ENCODE results near the gene IFT88. TPM values are rescaled to one million over a fixed set of nuclear protein-coding genes. Genes with fewer than 3 reads are reported as not detected.

Gene IFT88
- total RNA-seq, 1 experiment from 2014 or later, result 12.1 TPM

DNA sequence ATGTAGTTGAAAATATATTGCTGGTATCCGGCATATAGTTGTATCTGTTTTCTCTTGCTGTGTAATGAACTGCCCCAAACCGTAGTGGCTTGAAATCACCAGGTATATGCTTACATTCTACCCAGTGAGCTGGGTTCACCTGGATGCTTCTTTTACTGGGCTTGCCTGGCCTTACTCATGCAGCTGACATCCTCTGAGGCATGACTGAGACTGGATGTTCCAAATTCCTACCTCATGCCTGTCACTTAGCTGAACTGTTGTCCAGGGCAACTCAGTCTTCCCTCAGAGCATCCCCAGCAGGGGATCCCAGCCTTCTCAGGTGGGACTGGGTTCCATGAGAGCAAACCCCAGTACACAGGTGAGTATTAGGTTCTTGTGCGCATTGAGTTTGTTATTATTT lies 66.8 kb downstream of the IFT88 start:
- ChIA-PET CTCF (no interaction called here), POLR2A (no interaction called here)
- Histone ChIP-seq H3K27me3 (replicated peaks; ENCODE audit: control insufficient read depth, insufficient read depth, low read length) (no peaks in the 10 kb centered on the region), H3K4me3 (ENCODE audit: low read depth, low read length) (no peak overlapping the region), H3K4me1 (no peaks in the 10 kb centered on the region), H3K36me3 (ENCODE audit: control insufficient read depth, insufficient read depth, low read length) (no peaks in the 10 kb centered on the region), H3K9me3 (no peaks in the 10 kb centered on the region)
- no TSS peak for BruUV-seq (replicated peaks)
- no peaks in the 10 kb centered on the region for H3K36me3 Mint-ChIP-seq (ENCODE audit: insufficient read depth, unreplicated experiment)
- H3K4me3 Mint-ChIP-seq (ENCODE audit: unreplicated experiment), result no peak overlapping the region
- no peaks in the 10 kb centered on the region for H3K4me1 Mint-ChIP-seq (ENCODE audit: low read depth, unreplicated experiment)
- TF ChIP-seq, protein P1, sequence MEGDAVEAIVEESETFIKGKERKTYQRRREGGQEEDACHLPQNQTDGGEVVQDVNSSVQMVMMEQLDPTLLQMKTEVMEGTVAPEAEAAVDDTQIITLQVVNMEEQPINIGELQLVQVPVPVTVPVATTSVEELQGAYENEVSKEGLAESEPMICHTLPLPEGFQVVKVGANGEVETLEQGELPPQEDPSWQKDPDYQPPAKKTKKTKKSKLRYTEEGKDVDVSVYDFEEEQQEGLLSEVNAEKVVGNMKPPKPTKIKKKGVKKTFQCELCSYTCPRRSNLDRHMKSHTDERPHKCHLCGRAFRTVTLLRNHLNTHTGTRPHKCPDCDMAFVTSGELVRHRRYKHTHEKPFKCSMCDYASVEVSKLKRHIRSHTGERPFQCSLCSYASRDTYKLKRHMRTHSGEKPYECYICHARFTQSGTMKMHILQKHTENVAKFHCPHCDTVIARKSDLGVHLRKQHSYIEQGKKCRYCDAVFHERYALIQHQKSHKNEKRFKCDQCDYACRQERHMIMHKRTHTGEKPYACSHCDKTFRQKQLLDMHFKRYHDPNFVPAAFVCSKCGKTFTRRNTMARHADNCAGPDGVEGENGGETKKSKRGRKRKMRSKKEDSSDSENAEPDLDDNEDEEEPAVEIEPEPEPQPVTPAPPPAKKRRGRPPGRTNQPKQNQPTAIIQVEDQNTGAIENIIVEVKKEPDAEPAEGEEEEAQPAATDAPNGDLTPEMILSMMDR (IDR thresholded peaks at IDR 0.05; ENCODE audit: insufficient read depth in 1 of 2, low read depth in 1 of 2, low read length in 1 of 2, severe bottlenecking in 1 of 2, unreplicated experiment in 1 of 2), result no peak
- H3K27ac Mint-ChIP-seq (ENCODE audit: unreplicated experiment), result no peak overlapping the region
- H3K27me3 Mint-ChIP-seq (ENCODE audit: insufficient read depth, unreplicated experiment), result no peaks in the 10 kb centered on the region
- no peaks in the 10 kb centered on the region for H3K9me3 Mint-ChIP-seq (ENCODE audit: unreplicated experiment)
- no peak for DNase-seq
- intact Hi-C loops (cut with micrococcal nuclease; ENCODE audit: unreplicated experiment), result no loop called here

DNA sequence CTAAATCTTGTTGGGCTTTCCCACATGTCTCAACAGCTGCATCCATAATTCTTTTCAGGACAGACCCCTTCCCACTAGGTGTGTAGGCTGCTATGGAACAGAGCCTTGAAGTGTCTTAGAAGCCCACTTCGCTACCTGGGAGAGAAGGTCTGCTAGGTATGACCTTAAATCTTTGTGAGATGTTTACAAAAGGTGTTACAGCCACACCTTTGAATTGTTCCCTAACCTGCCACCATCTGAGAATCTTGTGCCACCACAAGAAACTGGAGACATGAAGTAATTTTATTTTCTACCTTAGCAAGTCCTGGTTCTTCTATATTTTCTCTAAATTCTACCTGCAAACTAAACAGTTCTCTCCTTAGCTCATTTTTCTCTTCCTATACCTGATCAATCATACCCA lies 69.1 kb downstream of the IFT88 start:
- H3K27me3 ChIP-seq (replicated peaks; ENCODE audit: control insufficient read depth, insufficient read depth, low read length), result no peaks in the 10 kb centered on the region
- Mint-ChIP-seq H3K27ac (ENCODE audit: unreplicated experiment) (no peak overlapping the region), H3K27me3 (ENCODE audit: insufficient read depth, unreplicated experiment) (no peaks in the 10 kb centered on the region), H3K36me3 (ENCODE audit: insufficient read depth, unreplicated experiment) (no peaks in the 10 kb centered on the region), H3K4me3 (ENCODE audit: unreplicated experiment) (no peak overlapping the region), H3K9me3 (ENCODE audit: unreplicated experiment) (no peaks in the 10 kb centered on the region), H3K4me1 (ENCODE audit: low read depth, unreplicated experiment) (no peaks in the 10 kb centered on the region)
- no peaks in the 10 kb centered on the region for H3K36me3 ChIP-seq (ENCODE audit: control insufficient read depth, insufficient read depth, low read length)
- ChIA-PET POLR2A (no interaction called here), CTCF (no interaction called here)
- no peak overlapping the region for H3K4me3 ChIP-seq (ENCODE audit: low read depth, low read length)
- TF ChIP-seq, protein P1 (IDR thresholded peaks at IDR 0.05; ENCODE audit: insufficient read depth in 1 of 2, low read depth in 1 of 2, low read length in 1 of 2, severe bottlenecking in 1 of 2, unreplicated experiment in 1 of 2), result no peak
- intact Hi-C loops (cut with micrococcal nuclease; ENCODE audit: unreplicated experiment), result no loop called here
- no peak for DNase-seq
- no peaks in the 10 kb centered on the region for H3K4me1 ChIP-seq
- BruUV-seq (replicated peaks), result no TSS peak
- no peaks in the 10 kb centered on the region for H3K9me3 ChIP-seq

DNA sequence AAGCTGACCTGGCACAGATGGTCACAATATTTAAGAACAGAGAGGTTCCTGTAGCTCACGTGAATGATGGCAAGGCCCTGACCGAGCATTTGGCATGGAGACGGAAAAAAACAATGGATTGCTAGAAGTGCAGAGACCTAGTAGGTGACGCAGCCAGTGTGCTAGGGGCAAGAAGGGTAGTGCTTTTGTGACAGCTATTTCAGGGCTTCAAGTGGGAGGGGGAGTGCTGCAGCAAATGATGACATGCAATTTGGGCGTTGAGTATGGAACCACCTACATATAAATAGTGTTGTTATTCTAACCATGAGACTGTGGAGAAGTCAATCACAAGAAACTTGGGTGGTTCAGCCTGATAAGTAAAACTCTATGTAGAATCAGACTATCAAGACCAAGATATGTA lies 70.9 kb downstream of the IFT88 start:
- Mint-ChIP-seq H3K27me3 (ENCODE audit: insufficient read depth, unreplicated experiment) (no peaks in the 10 kb centered on the region), H3K36me3 (ENCODE audit: insufficient read depth, unreplicated experiment) (no peaks in the 10 kb centered on the region), H3K27ac (ENCODE audit: unreplicated experiment) (no peak overlapping the region), H3K4me1 (ENCODE audit: low read depth, unreplicated experiment) (no peaks in the 10 kb centered on the region), H3K4me3 (ENCODE audit: unreplicated experiment) (no peak overlapping the region), H3K9me3 (ENCODE audit: unreplicated experiment) (no peaks in the 10 kb centered on the region)
- no TSS peak for BruUV-seq (replicated peaks)
- H3K27me3 ChIP-seq (replicated peaks; ENCODE audit: control insufficient read depth, insufficient read depth, low read length), result no peaks in the 10 kb centered on the region
- no peaks in the 10 kb centered on the region for H3K4me1 ChIP-seq
- CTCF ChIA-PET, result no interaction called here
- H3K4me3 ChIP-seq (ENCODE audit: low read depth, low read length), result no peak overlapping the region
- no peaks in the 10 kb centered on the region for H3K36me3 ChIP-seq (ENCODE audit: control insufficient read depth, insufficient read depth, low read length)
- no peak for DNase-seq
- intact Hi-C loops (cut with micrococcal nuclease; ENCODE audit: unreplicated experiment), result no loop called here
- POLR2A ChIA-PET, result no interaction called here
- TF ChIP-seq, protein P1 (IDR thresholded peaks at IDR 0.05; ENCODE audit: insufficient read depth in 1 of 2, low read depth in 1 of 2, low read length in 1 of 2, severe bottlenecking in 1 of 2, unreplicated experiment in 1 of 2), result no peak
- no peaks in the 10 kb centered on the region for H3K9me3 ChIP-seq

Measured in Caco-2 (cell line).